ENCODE results near the gene STPG2. TPM values are rescaled to one million over a fixed set of nuclear protein-coding genes. Genes with fewer than 3 reads are reported as not detected.

The STPG2 gene
- total RNA-seq, 1 donor from 2014 or later: 2.2 TPM

Other genes starting within 250 kb of the STPG2 start
- 33.4 TPM for gene RAP1GDS1, start 117.9 kb upstream of the STPG2 start, total RNA-seq